Hypothalamus (tissue), 51 donors: ENCODE measurements around the gene CEP112.
"Not testable (repeated sequence)": the region's sequence is repeated elsewhere in the genome, so short reads cannot be mapped to it uniquely, and the experiment has no call there.

ENCODE experiments used
- DNase-seq, 51 donors: peaks; one replicate each; lab custom pipeline; 2025; lab: John Stamatoyannopoulos, UW

The CEP112 gene

DNA sequence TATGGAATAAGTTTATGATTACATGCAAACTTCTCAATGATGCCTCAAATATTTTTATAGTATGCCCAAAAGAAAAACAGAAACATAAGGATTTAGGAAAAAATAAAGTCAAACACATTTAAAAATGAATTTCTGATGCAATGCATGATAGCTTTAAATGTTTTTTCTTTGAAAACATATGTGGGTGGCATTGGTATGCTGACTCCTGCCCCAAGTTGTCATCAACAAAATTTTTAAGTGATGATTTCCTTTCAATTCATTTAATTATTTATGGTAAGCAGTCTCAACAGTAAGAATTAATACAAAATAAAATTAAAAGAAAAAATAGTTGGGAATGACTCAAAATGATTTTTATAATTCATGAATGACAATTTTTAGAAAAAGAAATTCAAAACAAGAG lies 104.9 kb downstream of the CEP112 start:
- DNase-seq = no peak

DNA sequence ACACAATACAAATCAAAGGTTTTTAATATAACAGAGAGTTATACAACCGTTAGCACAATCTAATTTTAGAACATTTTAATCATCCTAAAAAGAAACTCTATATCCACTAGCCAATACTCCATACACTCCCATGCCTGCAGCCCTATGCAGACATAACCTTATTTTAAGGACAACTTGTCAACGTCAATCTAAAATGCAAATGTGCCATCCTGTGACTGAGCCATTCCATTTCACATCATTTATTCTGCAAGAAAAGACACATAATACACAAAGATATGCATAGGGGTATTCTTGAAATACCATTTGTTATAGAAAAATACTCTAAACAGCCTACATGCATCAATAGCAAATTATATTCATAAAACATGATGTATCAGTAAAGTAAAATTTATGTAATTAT lies 106.7 kb downstream of the CEP112 start:
- DNase-seq = no peak

DNA sequence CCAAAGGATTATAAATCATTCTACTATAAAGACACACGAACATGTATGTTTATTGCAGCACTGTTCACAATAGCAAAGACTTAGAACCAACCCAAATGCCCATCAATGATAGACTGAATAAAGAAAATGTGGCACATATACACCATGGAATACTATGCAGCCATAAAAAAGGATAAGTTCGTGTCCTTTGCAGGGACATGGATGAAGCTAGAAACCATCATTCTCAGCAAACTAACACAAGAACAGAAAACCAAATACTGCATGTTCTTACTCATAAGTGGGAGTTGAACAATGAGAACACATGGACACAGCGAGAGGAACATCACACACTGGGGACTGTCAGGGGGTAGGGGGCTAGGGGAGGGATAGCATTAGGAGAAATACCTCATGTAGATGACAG lies 111.3 kb downstream of the CEP112 start:
- DNase-seq = not testable (repeated sequence)

DNA sequence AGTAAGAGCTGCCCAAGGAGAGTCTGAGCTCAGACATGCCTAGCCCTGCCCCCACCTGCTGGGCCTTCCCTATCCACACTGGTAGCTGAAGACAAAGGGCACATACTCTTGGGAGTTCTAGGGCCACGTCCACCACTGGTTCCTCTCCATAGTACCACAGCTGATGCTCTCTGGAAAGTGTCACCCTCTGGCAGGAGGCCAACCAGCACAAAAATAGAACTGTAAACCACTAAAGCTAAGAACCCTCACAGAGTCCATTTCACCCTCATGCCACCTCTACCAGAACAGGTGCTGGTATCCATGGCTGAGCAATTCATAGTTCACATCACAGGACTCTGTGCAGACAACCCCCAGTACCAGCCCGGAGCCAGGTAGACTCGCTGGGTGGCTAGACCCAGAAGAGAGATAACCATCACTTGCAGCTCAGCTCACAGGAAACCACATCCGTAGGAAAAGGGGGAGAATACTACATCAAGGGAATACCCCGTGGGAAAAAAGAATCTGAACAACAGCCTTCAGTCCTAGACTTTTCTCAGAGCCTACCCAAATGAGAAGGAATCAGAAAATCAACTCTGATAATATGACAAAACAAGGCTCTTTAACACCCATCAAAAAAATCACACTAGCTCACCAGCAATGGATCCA lies 115.3 kb downstream of the CEP112 start:
- DNase-seq = no peak

DNA sequence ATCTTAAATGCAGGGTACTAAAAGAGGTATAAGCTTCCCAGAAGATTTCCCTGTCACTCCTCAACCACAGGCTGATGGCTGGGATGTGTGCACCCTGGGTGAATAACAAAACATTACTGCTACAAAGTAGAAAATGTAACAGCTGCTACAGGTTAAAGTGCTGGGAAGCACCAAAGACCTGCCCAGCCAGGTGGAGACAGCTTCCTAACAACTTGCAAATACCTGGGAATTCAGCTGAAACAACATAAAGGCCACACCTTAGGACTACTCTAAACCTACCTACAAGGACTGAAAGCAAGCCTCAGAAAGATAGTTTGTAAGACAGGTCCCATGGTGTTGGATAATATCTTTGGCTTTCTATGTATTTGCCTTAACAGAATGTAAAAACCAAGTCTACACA lies 118.5 kb downstream of the CEP112 start:
- DNase-seq = no peak

DNA sequence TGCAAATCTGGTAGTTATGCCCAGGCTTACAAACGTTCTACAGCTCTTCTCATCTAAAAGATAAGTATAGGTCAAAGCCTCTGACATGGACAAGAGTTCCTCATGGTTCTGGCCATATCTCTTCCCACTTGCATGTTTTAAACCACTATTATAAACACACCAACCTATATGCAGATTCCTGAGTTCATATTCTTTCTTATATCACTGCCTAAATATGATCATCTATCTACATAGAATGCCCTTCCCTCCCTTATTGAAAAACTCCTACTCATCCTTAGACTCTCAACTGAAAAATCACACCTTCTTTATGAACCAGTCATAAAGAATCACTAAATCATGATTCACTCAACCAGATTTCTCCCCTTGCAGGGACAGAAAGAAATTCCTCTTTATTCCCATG lies 128.2 kb downstream of the CEP112 start:
- DNase-seq = no peak

DNA sequence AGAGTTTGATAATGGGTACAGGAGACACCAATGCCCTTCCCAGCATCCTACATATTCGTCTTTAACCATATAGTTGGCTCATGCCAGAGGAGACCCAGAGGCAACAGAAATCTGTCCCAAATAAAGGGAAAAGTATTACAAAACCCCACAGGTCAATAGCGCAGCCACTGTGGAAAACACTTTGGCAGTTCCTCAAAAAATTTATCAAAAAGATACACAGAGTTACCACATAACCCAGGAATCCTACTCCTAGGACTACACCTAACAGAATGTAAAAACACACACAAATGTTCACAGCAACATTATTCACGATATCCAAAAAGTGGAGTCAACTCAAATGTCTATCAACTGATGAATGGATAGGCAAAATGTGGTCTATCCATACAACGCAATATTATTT lies 135.8 kb downstream of the CEP112 start:
- DNase-seq = no peak

DNA sequence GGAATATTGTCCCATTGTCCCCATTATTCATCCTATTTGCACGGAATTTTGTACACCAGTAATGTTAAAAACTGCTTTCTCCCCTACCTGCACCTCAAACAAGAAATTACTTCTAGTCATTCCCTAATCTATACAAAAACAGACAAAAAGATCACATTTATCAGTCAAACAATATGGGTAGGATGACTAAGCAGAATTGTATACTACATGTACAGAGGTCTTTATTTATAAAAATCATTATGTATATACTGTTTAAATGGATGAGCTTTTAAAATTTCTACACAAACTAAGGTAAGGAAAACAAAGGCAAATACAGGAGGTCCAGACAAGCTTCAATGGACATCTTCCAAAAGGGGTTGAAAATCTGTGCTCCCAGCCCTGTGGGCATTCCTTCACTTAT lies 137.7 kb downstream of the CEP112 start:
- no peak for DNase-seq

DNA sequence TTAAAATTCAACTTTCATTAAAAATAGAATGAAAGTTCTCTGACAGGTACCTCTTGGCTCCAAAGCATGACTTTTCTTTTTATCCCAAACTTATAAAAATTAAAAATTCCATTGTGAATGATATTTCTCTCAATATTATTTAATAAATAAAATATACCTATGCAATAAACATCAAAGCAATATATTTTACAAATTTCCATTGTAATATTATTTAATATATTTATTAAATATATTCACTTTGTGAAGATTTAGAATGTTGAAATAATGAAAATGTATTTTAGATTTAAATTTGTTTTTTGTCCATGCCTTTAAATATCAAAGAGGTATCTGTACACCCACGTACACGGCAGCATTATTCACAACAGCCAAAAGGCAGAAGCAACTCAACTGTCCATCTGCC lies 147.8 kb downstream of the CEP112 start:
- DNase-seq = no peak

DNA sequence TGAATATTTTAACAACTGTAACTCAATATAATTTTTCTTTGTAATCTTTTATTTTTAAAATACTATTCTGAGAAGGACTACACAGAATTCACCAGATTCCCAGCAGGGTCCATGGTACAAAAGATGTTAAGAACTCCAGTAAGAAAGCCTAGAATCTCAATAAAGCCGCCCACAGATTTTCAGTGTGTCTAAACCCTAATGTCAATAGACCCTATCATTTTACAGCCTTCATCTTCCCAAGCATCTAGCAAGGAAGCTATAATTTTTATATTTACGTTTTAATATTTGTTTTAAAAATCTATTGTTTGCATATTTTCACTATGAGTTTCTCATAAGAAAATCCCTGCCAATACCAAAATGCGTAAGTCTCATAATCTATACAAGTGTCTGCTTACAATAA lies 148.5 kb downstream of the CEP112 start:
- no peak for DNase-seq

DNA sequence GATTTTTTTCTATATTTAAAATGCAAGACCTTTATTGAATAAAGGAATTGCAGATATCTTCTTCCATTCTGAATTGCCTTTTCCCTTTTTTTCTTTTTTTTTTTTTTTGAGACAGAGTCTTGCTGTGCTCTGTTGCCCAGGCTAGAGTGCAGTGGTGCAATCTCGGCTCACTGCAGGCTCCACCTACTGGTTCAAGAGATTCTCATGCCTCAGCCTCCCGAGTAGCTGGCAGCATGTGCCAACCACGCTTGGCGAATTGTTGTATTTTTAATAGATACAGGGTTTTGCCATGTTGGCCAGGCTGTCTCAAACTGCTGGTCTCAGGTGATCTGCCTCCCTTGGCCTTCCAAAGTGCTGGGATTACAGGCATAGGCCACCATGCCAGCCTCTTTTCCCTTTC lies 151.5 kb downstream of the CEP112 start:
- no peak for DNase-seq

DNA sequence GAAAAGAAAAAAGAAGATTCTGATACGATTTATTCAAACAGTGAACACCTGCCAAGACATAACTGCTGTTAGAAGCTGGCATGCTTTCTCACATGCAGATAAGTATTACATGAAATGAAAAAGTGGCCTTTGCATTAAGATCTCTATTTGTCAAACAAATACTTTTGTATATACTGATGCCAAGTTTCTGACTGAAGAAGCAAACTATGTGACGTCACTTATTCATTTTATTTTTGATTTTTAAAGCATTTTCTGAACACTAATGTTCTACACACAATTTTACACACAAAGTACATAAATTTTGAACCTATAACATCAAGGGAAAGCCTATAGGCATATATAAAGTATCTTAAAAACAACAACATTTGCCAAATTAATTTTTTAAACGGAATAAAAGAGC lies 153.8 kb downstream of the CEP112 start:
- DNase-seq = no peak

DNA sequence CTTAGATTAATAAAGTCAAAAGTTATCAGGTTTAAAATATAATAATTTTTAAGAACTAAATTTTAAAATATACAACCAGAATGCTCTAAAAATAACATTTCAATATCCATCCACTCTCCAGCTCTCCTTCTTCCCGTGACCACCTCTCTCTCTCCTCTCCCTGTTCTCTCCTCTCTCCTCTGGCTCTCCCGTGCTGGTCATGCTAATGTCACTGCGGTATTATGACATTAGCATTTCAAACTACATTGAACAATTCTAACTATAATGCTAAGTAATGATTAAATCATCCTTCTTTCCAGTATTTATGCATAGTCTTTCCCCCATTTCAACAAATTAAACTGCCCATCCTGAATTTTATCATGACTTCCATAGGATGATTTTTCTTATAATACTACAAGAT lies 154.7 kb downstream of the CEP112 start:
- DNase-seq = no peak

DNA sequence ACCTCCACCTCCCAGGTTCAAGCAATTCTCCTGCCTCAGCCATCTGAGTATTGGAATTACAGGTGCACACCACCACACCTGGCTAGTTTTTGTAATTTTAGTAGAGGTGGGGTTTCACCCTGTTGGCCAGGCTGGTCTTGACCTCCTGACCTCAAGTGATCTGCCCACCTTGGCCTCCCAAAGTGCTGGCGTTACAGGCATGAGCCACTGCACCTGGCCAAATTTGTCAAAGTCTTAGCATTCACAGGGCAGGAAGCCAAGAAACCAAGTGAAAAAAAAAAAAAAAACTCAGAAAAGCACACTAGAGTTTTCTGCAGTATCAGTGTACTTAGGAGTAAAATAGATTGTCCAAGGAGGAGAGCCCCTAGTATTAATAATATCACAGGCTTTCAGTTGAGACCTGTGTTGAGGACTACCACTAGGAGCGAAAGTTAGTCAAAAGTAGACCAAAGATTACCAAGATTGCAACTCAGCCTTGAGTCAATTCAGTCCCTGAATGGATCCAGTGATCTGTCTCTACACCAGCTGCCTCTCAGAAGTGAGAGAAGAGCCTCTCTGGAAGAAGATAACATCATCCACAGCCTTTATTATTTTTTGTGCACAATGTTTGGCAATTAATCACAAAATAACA lies 159.7 kb downstream of the CEP112 start:
- no peak for DNase-seq

DNA sequence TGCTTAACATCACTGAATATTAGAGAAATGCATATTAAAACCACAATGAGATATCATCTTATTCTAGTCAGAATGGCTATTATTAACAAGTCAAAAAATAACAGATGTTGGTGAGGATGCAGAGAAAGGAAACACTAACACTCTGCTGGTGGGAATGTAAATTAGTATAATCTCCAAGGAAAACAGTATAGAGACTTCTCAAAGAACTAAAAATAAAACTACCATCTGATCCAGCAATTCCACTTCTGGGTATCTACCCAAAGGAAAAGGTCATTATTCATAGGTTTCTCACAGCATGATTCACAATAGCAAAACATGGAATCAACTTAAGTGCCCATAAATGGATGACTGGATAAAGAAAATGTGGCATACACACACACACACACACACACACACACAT lies 166.4 kb downstream of the CEP112 start:
- DNase-seq = no peak

DNA sequence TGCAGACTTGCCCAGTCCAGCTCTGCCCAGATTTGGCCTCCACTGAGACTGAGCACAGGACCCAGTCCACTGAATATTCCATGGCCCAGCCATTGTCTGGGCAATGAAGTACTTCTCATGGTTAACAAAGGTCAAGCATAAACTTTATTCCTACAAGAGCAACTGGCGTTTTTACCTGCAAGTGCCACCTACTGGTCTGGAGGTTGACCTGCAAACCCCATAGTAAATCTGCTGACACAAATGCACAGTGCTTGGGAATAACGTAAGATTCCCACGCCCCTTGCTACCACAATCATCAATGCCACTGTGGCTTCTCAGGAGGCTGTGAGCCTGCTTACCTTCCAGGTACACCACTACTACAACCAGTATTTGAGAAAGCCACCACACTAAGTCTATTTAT lies 170.2 kb downstream of the CEP112 start:
- DNase-seq = no peak

DNA sequence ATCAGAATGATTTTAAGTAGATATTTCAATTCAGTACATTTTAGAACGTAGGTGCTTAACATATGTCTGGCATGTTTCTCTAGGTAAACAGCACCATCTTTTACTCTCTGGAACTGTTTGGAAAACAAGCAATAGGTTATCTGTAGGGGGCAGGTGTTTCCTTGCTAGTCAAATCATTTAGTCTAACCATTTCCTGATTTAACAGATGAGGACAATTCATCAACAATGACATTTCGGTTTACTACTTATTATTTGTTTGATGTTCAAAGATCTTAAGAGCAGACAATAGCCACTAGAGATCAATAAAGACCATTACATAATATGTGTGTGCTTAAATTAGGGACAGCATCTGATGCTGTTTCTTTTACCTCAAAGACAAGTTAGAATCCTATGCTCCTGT lies 173.1 kb downstream of the CEP112 start:
- DNase-seq = no peak

DNA sequence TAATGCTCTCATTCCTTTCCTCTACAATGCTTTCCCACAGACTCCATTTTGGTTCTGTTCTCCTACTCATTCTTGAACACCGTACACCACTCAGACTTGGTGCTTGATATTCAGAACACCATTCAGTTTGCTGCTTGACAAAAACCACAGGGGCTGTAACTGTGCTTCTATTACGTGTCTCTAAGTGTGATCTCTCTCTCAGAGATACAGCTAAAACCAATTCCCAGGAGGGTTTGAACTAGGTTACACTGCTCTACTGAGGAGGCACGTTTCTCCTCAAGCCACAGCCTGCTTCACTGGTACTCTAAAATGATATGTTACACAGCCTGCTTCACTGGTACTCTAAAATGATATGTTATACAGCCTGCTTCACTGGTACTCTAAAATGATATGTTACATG lies 175.7 kb downstream of the CEP112 start:
- no peak for DNase-seq

DNA sequence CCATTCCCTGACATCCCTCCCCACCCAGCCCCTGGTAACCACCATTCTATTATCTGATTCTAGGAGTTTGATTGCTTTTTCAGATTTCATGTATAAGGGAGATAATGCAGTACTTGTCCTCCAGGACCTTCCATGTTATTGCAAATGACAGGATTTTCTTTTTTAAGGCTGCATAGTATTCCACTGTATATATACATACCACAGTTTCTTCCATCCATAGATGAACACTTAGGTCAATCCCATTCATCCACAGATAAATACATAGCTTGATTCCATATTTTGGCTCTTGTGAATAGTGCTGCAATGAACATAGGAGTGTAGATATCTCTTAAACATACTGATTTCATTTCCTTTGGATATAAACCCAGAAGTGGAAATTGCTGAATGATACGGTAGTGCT lies 183.3 kb downstream of the CEP112 start:
- DNase-seq = no peak

DNA sequence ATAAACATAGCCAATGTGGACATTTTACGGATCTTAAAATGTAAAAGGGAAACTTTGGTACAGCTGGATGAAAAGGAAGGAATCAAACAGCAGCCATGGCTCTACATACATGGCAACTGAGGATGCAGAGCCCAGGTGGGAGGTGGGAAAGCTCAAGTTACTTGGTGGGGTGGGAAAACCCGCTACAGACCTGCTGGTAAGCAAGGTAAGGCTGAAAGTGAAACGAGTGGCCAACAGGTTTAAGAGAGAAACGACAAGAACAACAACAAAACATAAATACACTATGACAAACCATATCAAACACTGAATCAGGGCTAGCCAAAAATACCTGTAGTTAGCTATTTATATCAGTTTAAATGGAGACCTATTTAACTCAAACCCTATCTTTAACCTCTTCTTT lies 185.3 kb downstream of the CEP112 start:
- DNase-seq = no peak

DNA sequence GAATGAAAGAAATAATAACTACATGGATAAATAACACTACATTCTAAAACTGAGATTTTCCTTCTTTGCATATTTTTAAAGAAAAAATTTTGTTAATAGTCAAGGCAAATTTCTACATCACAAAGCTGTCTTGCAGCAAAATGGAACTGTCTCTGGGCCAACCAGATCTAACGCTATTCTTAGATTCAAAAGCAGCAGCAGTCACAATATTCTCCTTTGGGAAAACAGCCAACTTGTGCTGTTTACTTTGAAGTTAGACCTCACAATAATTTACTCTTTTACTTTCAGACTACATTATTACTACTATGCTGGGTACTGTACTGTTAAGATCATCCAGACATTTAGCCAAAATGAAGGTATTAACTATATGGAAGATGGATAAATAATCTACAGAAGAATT lies 189.1 kb downstream of the CEP112 start:
- DNase-seq = no peak

DNA sequence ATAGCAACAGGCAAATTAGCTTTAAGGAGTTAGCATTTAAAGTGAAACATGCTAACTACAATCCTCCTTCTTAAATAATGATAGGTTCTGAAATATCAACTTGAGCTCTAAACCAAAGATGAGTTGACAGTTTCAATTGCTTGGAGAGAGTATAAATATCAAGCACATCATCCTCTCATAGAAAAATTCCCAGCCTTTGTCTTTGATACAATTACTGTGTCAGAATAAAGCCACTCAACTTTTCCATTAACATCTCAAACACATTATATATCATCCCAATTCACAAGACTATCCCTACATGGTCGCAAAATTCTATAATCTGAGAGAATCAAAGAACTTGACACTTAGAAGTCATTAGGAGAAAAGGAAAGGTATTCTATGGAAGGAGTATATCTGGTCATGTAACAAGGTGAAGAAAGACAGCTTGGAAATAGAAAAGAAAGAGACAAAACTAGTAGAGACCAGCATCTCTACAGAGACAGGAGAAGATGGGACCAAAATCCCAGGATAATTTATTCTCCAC lies 189.8 kb downstream of the CEP112 start:
- peak in 1 of 51 donors; percentile 34 for DNase-seq

DNA sequence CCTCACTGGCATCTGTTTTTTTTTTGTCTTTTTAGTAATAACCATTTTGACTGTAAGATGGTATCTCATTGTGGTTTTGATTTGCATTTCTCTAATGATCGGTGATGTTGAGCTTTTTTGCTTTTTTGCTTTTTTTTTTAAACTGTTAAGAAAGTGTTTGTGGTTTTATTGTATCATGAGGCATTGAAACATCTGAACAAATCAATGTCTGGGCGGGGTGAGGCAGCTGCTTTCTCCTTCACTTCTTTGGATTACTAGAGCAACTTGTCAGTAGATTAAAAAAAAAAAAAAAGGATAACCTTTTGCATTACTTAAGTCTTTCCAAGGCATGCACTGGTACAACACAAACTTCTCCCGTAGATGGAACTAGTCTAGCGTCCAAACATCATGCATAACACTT lies 191.7 kb downstream of the CEP112 start:
- no peak for DNase-seq
